H1 (cell line): Measurements from ENCODE around the gene ELMO1. TPM values are rescaled to one million over a fixed set of nuclear protein-coding genes. Genes with fewer than 3 reads are reported as not detected.

Experiments used
- CTCF ChIA-PET: fragments of 300-600 bp; sonication (Branson Sonifier 250); formaldehyde crosslinking; loops from one replicate; lab custom pipeline; 2021; ENCODE audit not compliant: partially characterized antibody; lab: Charles Lee
- POLR2A ChIA-PET: fragments of 300-600 bp; sonication (Branson Sonifier 250); formaldehyde crosslinking; loops from one replicate; lab custom pipeline; 2021; ENCODE audit warnings: inconsistent platforms; ENCODE audit not compliant: partially characterized antibody; lab: Charles Lee
- DNase-seq, 2 experiments: peaks; one replicate each; pipeline versions ENCODE4 v3.0.0 to v3.0.0-alpha.2; 2010 to 2022; ENCODE audit warnings: low spot score in 2 of 2, low read depth in 1 of 2, mixed read lengths in 1 of 2
- FAIRE-seq: peaks from 2 replicates; lab custom pipeline; 2011; peaks lifted over from hg19 to GRCh38; lab: Jason Lieb, UNC
- H2AFZ ChIP-seq: 2 replicates; pipeline ENCODE4 v1.8.1; 2012; ENCODE audit warnings: low read length, inconsistent platforms
- H2AK5ac ChIP-seq: 2 replicates; pipeline ENCODE4 v1.6.1; 2013; ENCODE audit warnings: low read depth, low read length
- H2BK120ac ChIP-seq: replicated peaks from 2 replicates; pipeline ENCODE3; 2013; ENCODE audit warnings: low read depth, low read length, inconsistent platforms
- H2BK12ac ChIP-seq: 2 replicates; pipeline ENCODE4 v1.6.1; 2013; ENCODE audit warnings: low read depth, low read length
- H2BK15ac ChIP-seq: 2 replicates; pipeline ENCODE4 v1.6.1; 2013; ENCODE audit warnings: low read length
- H2BK20ac ChIP-seq: 2 replicates; pipeline ENCODE4 v1.6.1; 2013; ENCODE audit warnings: low read length
- H2BK5ac ChIP-seq: 2 replicates; pipeline ENCODE4 v1.6.1; 2013; ENCODE audit warnings: low read depth, low read length
- H3K14ac ChIP-seq: 2 replicates; pipeline ENCODE4 v1.6.1; 2013; ENCODE audit warnings: inconsistent platforms; ENCODE audit not compliant: insufficient read length
- H3K18ac ChIP-seq: 2 replicates; pipeline ENCODE4 v1.6.1; 2013; ENCODE audit warnings: low read length; ENCODE audit errors: extremely low read depth
- H3K23ac ChIP-seq: 2 replicates; pipeline ENCODE4 v1.6.1; 2013; ENCODE audit warnings: inconsistent platforms; ENCODE audit not compliant: insufficient read length
- H3K23me2 ChIP-seq: 2 replicates; pipeline ENCODE4 v1.6.1; 2013; ENCODE audit warnings: low read depth, low read length
- H3K27ac ChIP-seq: 2 replicates; pipeline ENCODE4 v1.6.1; 2011; ENCODE audit warnings: low read depth, low read length, inconsistent platforms
- H3K27me3 ChIP-seq, 4 experiments: replicated peaks in 1 of 4; 1 replicate in 1 of 4; 2 replicates in 3 of 4; pipeline versions ENCODE4 v1.6.1 to v1.8.1; 2011 to 2013; ENCODE audit warnings: low read length in 3 of 4, mild to moderate bottlenecking in 3 of 4, inconsistent platforms in 2 of 4, mixed read lengths in 2 of 4, moderate library complexity in 1 of 4; ENCODE audit not compliant: control insufficient read depth in 3 of 4, insufficient read depth in 3 of 4; ENCODE audit errors: extremely low read depth in 1 of 4
- H3K36me3 ChIP-seq, 4 experiments: 2 replicates each; pipeline versions ENCODE4 v1.6.1 to v1.8.1; 2011 to 2013; ENCODE audit warnings: mild to moderate bottlenecking in 4 of 4, low read length in 3 of 4, moderate library complexity in 2 of 4, control low read depth in 1 of 4, inconsistent platforms in 1 of 4; ENCODE audit not compliant: insufficient read depth in 4 of 4, control insufficient read depth in 2 of 4
- H3K4ac ChIP-seq: replicated peaks from 2 replicates; pipeline ENCODE3; 2013; ENCODE audit warnings: low read length, low read depth, mixed read lengths, inconsistent platforms; ENCODE audit not compliant: insufficient read length
- H3K4me1 ChIP-seq, 4 experiments: replicated peaks in 1 of 4; 1 replicate in 1 of 4; 2 replicates in 3 of 4; pipeline versions ENCODE4 v1.6.1 to v1.8.1; 2011 to 2013; ENCODE audit warnings: low read length in 3 of 4, inconsistent platforms in 2 of 4, mixed read lengths in 1 of 4; ENCODE audit not compliant: insufficient read depth in 4 of 4, control insufficient read depth in 3 of 4
- H3K4me2 ChIP-seq, 2 experiments: 2 replicates each; pipeline versions ENCODE4 v1.6.1 to v1.8.1; 2011 to 2013; ENCODE audit warnings: low read depth in 2 of 2, low read length in 2 of 2, control low read depth in 1 of 2, inconsistent platforms in 1 of 2, mild to moderate bottlenecking in 1 of 2; ENCODE audit not compliant: insufficient read depth in 1 of 2
- H3K4me3 ChIP-seq, 4 experiments: fragments of 200-600, 300-600 bp in 1 of 4; sonication (generic), shearing (Covaris generic), sonication (Bioruptor Twin) in 1 of 4; 2 replicates each; pipeline versions ENCODE4 v1.5.1 to v1.8.1; 2011 to 2016; ENCODE audit warnings: low read length in 4 of 4, low read depth in 3 of 4, control low read depth in 2 of 4, inconsistent platforms in 2 of 4, mild to moderate bottlenecking in 2 of 4, mixed read lengths in 1 of 4, moderate library complexity in 1 of 4; ENCODE audit not compliant: insufficient read depth in 2 of 4; ENCODE audit errors: extremely low read depth in 1 of 4
- H3K56ac ChIP-seq: replicated peaks from 2 replicates; pipeline ENCODE3; 2013; ENCODE audit warnings: low read depth, mild to moderate bottlenecking, mixed read lengths, low read length, inconsistent platforms; ENCODE audit not compliant: insufficient read length
- H3K79me1 ChIP-seq: 2 replicates; pipeline ENCODE4 v1.6.1; 2013; ENCODE audit warnings: low read depth, low read length, control low read depth
- H3K79me2 ChIP-seq, 2 experiments: 2 replicates each; pipeline versions ENCODE4 v1.6.1 to v1.8.1; 2012 to 2013; ENCODE audit warnings: low read length in 2 of 2, mild to moderate bottlenecking in 2 of 2, inconsistent platforms in 1 of 2; ENCODE audit not compliant: insufficient read depth in 2 of 2, control insufficient read depth in 1 of 2
- H3K9ac ChIP-seq, 4 experiments: replicated peaks in 1 of 4; 1 replicate in 1 of 4; 2 replicates in 3 of 4; pipeline versions ENCODE4 v1.6.1 to v1.8.1; 2011 to 2013; ENCODE audit warnings: low read depth in 3 of 4, low read length in 3 of 4, control low read depth in 2 of 4, mild to moderate bottlenecking in 2 of 4, moderate library complexity in 2 of 4, inconsistent platforms in 1 of 4; ENCODE audit errors: extremely low read depth in 1 of 4
- H3K9me3 ChIP-seq, 2 experiments: 2 replicates each; pipeline versions ENCODE4 v1.6.1 to v1.8.1; 2012 to 2013; ENCODE audit warnings: mild to moderate bottlenecking in 2 of 2, moderate library complexity in 2 of 2, control low read depth in 1 of 2, inconsistent platforms in 1 of 2, low read depth in 1 of 2, low read length in 1 of 2, mixed read lengths in 1 of 2; ENCODE audit not compliant: insufficient read depth in 2 of 2
- H4K20me1 ChIP-seq, 2 experiments: replicated peaks in 1 of 2; 2 replicates each; pipeline versions ENCODE3 to v1.8.1; 2011 to 2013; ENCODE audit warnings: inconsistent platforms in 2 of 2, low read length in 2 of 2, mild to moderate bottlenecking in 1 of 2; ENCODE audit not compliant: insufficient read depth in 2 of 2, control insufficient read depth in 1 of 2
- H4K5ac ChIP-seq: 2 replicates; pipeline ENCODE4 v1.6.1; 2013; ENCODE audit warnings: low read length, low read depth, mixed read lengths, inconsistent platforms; ENCODE audit not compliant: insufficient read length
- H4K8ac ChIP-seq: 2 replicates; pipeline ENCODE4 v1.8.0; 2013; ENCODE audit warnings: mild to moderate bottlenecking, moderate library complexity, low read length, inconsistent platforms; ENCODE audit not compliant: insufficient read depth; ENCODE audit errors: extremely low read depth
- H4K91ac ChIP-seq: replicated peaks from 2 replicates; pipeline ENCODE3; 2013; ENCODE audit warnings: low read length, mixed read lengths, inconsistent platforms; ENCODE audit not compliant: insufficient read length
- BACH1 ChIP-seq: IDR thresholded peaks from 2 replicates; pipeline ENCODE4 v1.6.1; 2012; ENCODE audit warnings: low read length, improper control_type of control experiment
- CREB1 ChIP-seq: IDR thresholded peaks from 2 replicates; pipeline ENCODE4 v1.6.1; 2012; ENCODE audit warnings: inconsistent platforms
- FOSL1 ChIP-seq: IDR thresholded peaks from 2 replicates; pipeline ENCODE4 v1.6.1; 2011; ENCODE audit warnings: mild to moderate bottlenecking, low read depth, low read length, moderate library complexity; ENCODE audit not compliant: insufficient read depth
- JUND ChIP-seq: IDR thresholded peaks from 2 replicates; pipeline ENCODE4 v1.6.1; 2011; ENCODE audit warnings: mild to moderate bottlenecking, improper control_type of control experiment, low read length
- KDM1A ChIP-seq: fragments of 200-600, 300-600 bp; sonication (generic); IDR thresholded peaks from 2 replicates; pipeline ENCODE4 v1.7.1; 2016; ENCODE audit warnings: mild to moderate bottlenecking, low read length, borderline replicate concordance
- POLR2AphosphoS5 ChIP-seq: IDR thresholded peaks from 2 replicates; pipeline ENCODE4 v1.6.1; 2011; ENCODE audit warnings: low read depth, low read length
- SP2 ChIP-seq: IDR thresholded peaks from 2 replicates; pipeline ENCODE4 v1.6.1; 2012; ENCODE audit warnings: mild to moderate bottlenecking, low read length, inconsistent platforms
- TAF7 ChIP-seq: optimal IDR thresholded peaks from 2 replicates; pipeline ENCODE3; 2011; ENCODE audit warnings: low read depth, mild to moderate bottlenecking, inconsistent platforms, low read length, moderate library complexity, borderline replicate concordance
- TEAD4 ChIP-seq: IDR thresholded peaks from 2 replicates; pipeline ENCODE4 v1.6.1; 2012; ENCODE audit warnings: low read depth, low read length, inconsistent platforms, mixed read lengths
- ZNF274 ChIP-seq: IDR thresholded peaks from 2 replicates; pipeline ENCODE4 v1.7.0; 2012; ENCODE audit warnings: low read length, borderline replicate concordance; ENCODE audit errors: extremely low read depth
- WGBS, 2 experiments: shearing (Covaris generic) in 1 of 2; methylation state at CpG; one replicate each; pipeline versions ENCODE4 v1.1.6 to v1.1.7; 2013 to 2015; ENCODE audit warnings: low lambda C conversion rate in 2 of 2, mixed read lengths in 2 of 2, inconsistent platforms in 1 of 2, low coverage in 1 of 2, missing lambda C conversion rate in 1 of 2; ENCODE audit not compliant: insufficient replicate concordance in 2 of 2, insufficient coverage in 1 of 2, insufficient read length in 1 of 2; ENCODE audit errors: extremely low coverage in 1 of 2, missing lambda C conversion rate in 1 of 2; 5-methylcytosine and 5-hydroxymethylcytosine counted together
- polyA plus RNA-seq, 7 experiments: library from polyadenylated mRNA; depleted of rRNA in 3 of 7; stranded (reverse) in 5 of 7; unstranded in 2 of 7; fragments of >200 nt in 5 of 7; fragments of 200-250 nt in 2 of 7; gene quantifications; 1 replicate in 5 of 7; 2 replicates in 1 of 7; 4 replicates in 1 of 7; pipeline versions ENCODE4 v1.2.1 to v1.2.3, GENCODE V29; 2011 to 2013; ENCODE audit warnings: missing spikeins in 2 of 7, mixed read lengths in 2 of 7
- total RNA-seq: library from RNA; stranded (reverse); fragmentation: NEBNext Ultra II Directional; extraction: Animal tissue kit (Norgen Biotek cat#: 25700); gene quantifications from 2 replicates; pipeline ENCODE4 v1.2.1, GENCODE V29; 2021
- TF ChIP-seq, protein P1 (sequence below): IDR thresholded peaks from 2 replicates; pipeline ENCODE4 v1.6.1; 2011; ENCODE audit warnings: low read depth, mild to moderate bottlenecking, low read length; ENCODE audit not compliant: insufficient read depth
- TF ChIP-seq, protein P2 (sequence below), 3 experiments: IDR thresholded peaks; 1 replicate in 2 of 3; 2 replicates in 1 of 3; pipeline versions ENCODE4 v1.5.1 to v1.6.1; 2011; ENCODE audit warnings: low read length in 3 of 3, mild to moderate bottlenecking in 3 of 3, inconsistent platforms in 2 of 3, low read depth in 1 of 3, moderate library complexity in 1 of 3; ENCODE audit not compliant: insufficient read depth in 1 of 3; ENCODE audit errors: control extremely low read depth in 1 of 3

ELMO1 gene
- total and polyA plus RNA-seq, 2 of the 8 experiments (the other 6 are each of a cell fraction or from before 2014, with no cell fraction given), result 18.4 to 21.0 TPM

DNA sequence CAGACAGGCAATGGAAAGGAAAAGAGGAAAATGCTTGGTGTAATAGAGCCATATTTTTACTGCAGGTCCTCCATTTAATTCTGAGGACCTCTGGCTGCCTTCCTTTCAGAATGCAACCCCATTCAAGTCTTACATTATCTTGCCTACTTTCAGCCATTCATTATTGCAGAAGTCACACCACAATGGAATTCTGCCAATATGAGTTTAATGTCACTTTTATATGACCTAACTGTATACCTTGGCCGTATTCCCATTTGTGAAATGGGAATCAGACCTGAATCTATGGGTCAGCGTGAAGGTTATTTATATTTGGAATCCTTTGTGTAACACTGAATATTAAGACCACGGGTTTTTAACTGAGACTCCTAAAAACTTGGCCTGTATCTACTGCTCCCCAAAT lies 482.6 kb downstream of the ELMO1 start:
- no peak overlapping the region for H3K27ac ChIP-seq
- H3K27me3 ChIP-seq, result no peaks in the 10 kb centered on the region
- no peaks in the 10 kb centered on the region for H3K79me2 ChIP-seq
- ChIA-PET CTCF (interaction anchor here (1.2 kb wide), 1 partner anchor 216 kb away, joined by 3 read pairs; no protein-coding TSS in a partner anchor), POLR2A (no interaction called here)
- no peak overlapping the region for H2BK12ac ChIP-seq
- H3K14ac ChIP-seq, result no peak overlapping the region
- no peak overlapping the region for H4K91ac ChIP-seq
- H3K18ac ChIP-seq, result no peak overlapping the region
- no peak overlapping the region for H2BK120ac ChIP-seq
- H2AK5ac ChIP-seq, result no peak overlapping the region
- H2BK20ac ChIP-seq, result no peak overlapping the region
- no peak overlapping the region for H2AFZ ChIP-seq
- no peaks in the 10 kb centered on the region for H3K9me3 ChIP-seq
- DNase-seq (no peak), FAIRE-seq (no peak)
- H3K36me3 ChIP-seq, result no peaks in the 10 kb centered on the region
- no peak overlapping the region for H4K8ac ChIP-seq
- no peak overlapping the region for H3K4me2 ChIP-seq
- no peak overlapping the region for H2BK15ac ChIP-seq
- no peaks in the 10 kb centered on the region for H4K20me1 ChIP-seq
- H3K79me1 ChIP-seq, result no peaks in the 10 kb centered on the region
- no peak overlapping the region for H3K56ac ChIP-seq
- no peak overlapping the region for H3K23ac ChIP-seq
- H3K9ac ChIP-seq, result no peak overlapping the region
- 90% methylated on average over 3 of the region's 3 CpGs; no CpG with 5 or more reads in 1 of the 2 experiments for WGBS, 2 experiments
- no peak overlapping the region for H3K4ac ChIP-seq
- H3K4me1 ChIP-seq, result peaks cover 0 to 10% (median 2%) of the 10 kb centered on the region in 4 experiments; a peak in 4 of 7 replicates
- H3K23me2 ChIP-seq, result no peaks in the 10 kb centered on the region
- no peak overlapping the region for H2BK5ac ChIP-seq
- H4K5ac ChIP-seq, result no peak overlapping the region
- no peak overlapping the region for H3K4me3 ChIP-seq
- TF ChIP-seq FOSL1, result no peak
- TF ChIP-seq TEAD4, result no peak
- TF ChIP-seq POLR2AphosphoS5, result no peak
- no peak for TF ChIP-seq SP2
- no peak for TF ChIP-seq ZNF274
- no peak for TF ChIP-seq BACH1
- TF ChIP-seq JUND, result no peak
- TF ChIP-seq KDM1A, result no peak
- TF ChIP-seq, protein P1, sequence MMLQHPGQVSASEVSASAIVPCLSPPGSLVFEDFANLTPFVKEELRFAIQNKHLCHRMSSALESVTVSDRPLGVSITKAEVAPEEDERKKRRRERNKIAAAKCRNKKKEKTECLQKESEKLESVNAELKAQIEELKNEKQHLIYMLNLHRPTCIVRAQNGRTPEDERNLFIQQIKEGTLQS, result no peak
- TF ChIP-seq, protein P2, sequence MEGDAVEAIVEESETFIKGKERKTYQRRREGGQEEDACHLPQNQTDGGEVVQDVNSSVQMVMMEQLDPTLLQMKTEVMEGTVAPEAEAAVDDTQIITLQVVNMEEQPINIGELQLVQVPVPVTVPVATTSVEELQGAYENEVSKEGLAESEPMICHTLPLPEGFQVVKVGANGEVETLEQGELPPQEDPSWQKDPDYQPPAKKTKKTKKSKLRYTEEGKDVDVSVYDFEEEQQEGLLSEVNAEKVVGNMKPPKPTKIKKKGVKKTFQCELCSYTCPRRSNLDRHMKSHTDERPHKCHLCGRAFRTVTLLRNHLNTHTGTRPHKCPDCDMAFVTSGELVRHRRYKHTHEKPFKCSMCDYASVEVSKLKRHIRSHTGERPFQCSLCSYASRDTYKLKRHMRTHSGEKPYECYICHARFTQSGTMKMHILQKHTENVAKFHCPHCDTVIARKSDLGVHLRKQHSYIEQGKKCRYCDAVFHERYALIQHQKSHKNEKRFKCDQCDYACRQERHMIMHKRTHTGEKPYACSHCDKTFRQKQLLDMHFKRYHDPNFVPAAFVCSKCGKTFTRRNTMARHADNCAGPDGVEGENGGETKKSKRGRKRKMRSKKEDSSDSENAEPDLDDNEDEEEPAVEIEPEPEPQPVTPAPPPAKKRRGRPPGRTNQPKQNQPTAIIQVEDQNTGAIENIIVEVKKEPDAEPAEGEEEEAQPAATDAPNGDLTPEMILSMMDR (IDR thresholded peaks at IDR 0.05; ENCODE audit: control extremely low read depth in 1 of 3, insufficient read depth in 1 of 3, low read depth in 1 of 3, low read length in 3 of 3), result no peak
- no peak for TF ChIP-seq CREB1
- no peak for TF ChIP-seq TAF7
